HG03558 (cell line): ENCODE results near the gene DCLK2.

Experiments
- ATAC-seq: cut with Tn5 transposase; IDR thresholded peaks from one replicate; pipeline ENCODE4 v1.9.1; 2021; ENCODE audit warnings: moderate number of reproducible peaks; ENCODE audit not compliant: unreplicated experiment; ENCODE audit errors: extremely low read depth

The DCLK2 gene

GRCh38 chr4:150078041-150078578, at the start of gene DCLK2:
DCLK2 (plus strand) TSS chr4:150078445; CDS start chr4:150079028, 583 bp downstream.
- ATAC-seq = no peak

GRCh38 chr4:150032541-150032940, 45.7 kb upstream of the DCLK2 start:
- ATAC-seq = no peak

GRCh38 chr4:150033081-150033480, 45.2 kb upstream of the DCLK2 start:
- no peak for ATAC-seq

- no peak for ATAC-seq
These were observed 44.3 kb upstream of the DCLK2 start for GRCh38 chr4:150033901-150034300.

GRCh38 chr4:150037251-150037856, 40.9 kb upstream of the DCLK2 start:
- no peak for ATAC-seq

- peak; percentile 83 for ATAC-seq
These were observed 39.7 kb upstream of the DCLK2 start for GRCh38 chr4:150038335-150039076.

- no peak for ATAC-seq
These were observed 38.7 kb upstream of the DCLK2 start for GRCh38 chr4:150039274-150040127.

GRCh38 chr4:150044517-150044916, 33.7 kb upstream of the DCLK2 start:
- no peak for ATAC-seq

- ATAC-seq = no peak
These were observed 32.8 kb upstream of the DCLK2 start for GRCh38 chr4:150045410-150045809.

- ATAC-seq = no peak
These were observed 31.5 kb upstream of the DCLK2 start for GRCh38 chr4:150046728-150047217.

GRCh38 chr4:150047546-150047945, 30.7 kb upstream of the DCLK2 start:
- no peak for ATAC-seq

- ATAC-seq = no peak
These were observed 28.6 kb upstream of the DCLK2 start for GRCh38 chr4:150049682-150050081.

- ATAC-seq = no peak
These were observed 27.7 kb upstream of the DCLK2 start for GRCh38 chr4:150050566-150050965.

- no peak for ATAC-seq
These were observed 27.1 kb upstream of the DCLK2 start for GRCh38 chr4:150051111-150051510.

GRCh38 chr4:150055467-150055866, 22.8 kb upstream of the DCLK2 start:
- no peak for ATAC-seq

- no peak for ATAC-seq
These were observed 21.7 kb upstream of the DCLK2 start for GRCh38 chr4:150056569-150056968.

- ATAC-seq = no peak
These were observed 17.0 kb upstream of the DCLK2 start for GRCh38 chr4:150061086-150061776.

GRCh38 chr4:150063128-150063527, 15.1 kb upstream of the DCLK2 start:
- ATAC-seq = no peak

GRCh38 chr4:150065740-150066139, 12.5 kb upstream of the DCLK2 start:
- ATAC-seq = no peak

GRCh38 chr4:150067859-150068258, 10.4 kb upstream of the DCLK2 start:
- ATAC-seq = no peak
